GM13976 (cell line): ENCODE measurements around the gene HSFX3.

Experiments
- DNase-seq: peaks from one replicate; pipeline ENCODE4 v3.0.0; 2012; ENCODE audit warnings: low spot score
- CTCF ChIP-seq: IDR thresholded peaks from 2 replicates; pipeline ENCODE4 v1.5.1; 2012; ENCODE audit warnings: borderline replicate concordance, mild to moderate bottlenecking; ENCODE audit not compliant: insufficient read depth; ENCODE audit errors: extremely low read depth, missing control alignments, control extremely low read depth
- in situ Hi-C: fragments of 300-500 bp; cut with MboI; formaldehyde crosslinking; loops from one replicate; pipeline ENCODE4 v1.12.0; 2022; ENCODE audit warnings: low sequenced_read_pairs, mixed read lengths, inconsistent platforms; ENCODE audit not compliant: unreplicated experiment

The HSFX3 gene

DNA sequence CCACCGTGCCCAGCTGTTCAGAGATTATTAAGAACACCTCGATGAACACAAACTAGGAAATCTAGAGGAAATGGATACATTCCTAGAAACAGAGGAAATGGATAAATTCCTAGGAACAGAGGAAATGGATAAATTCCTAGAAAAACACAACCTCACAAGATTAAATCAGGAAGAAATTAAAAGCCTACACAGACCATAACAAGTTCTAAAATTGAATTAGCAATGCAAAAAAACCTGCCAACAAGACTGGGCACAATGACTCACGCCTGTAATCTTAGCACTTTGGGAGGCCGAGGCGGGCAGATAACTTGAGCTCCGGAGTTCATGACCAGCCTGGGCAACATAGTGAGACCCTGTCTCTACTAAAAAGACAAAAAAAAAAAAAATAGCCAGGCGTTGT is 31.5 kb downstream of the HSFX3 start:
- in situ Hi-C loops, result loop anchor here (25.0 kb wide), 1 partner anchor 119 kb away; the partner anchor contains the start of gene TMEM185A
- no peak for TF ChIP-seq CTCF
- DNase-seq, result no peak

- in situ Hi-C loops, result loop anchor here (25.0 kb wide), 1 partner anchor 120 kb away; the partner anchor contains the start of gene TMEM185A
- no peak for TF ChIP-seq CTCF
- no peak for DNase-seq
Measured at GRCh38 chrX:149517308-149517707, 32.4 kb downstream of the HSFX3 start.

- no peak for TF ChIP-seq CTCF
- DNase-seq, result no peak
- in situ Hi-C loops, result loop anchor here (25.0 kb wide), 1 partner anchor 121 kb away; the partner anchor contains the start of gene TMEM185A
Measured at GRCh38 chrX:149516604-149517003, 33.1 kb downstream of the HSFX3 start.

- no peak for TF ChIP-seq CTCF
- no peak for DNase-seq
- in situ Hi-C loops, result loop anchor here (25.0 kb wide), 1 partner anchor 121 kb away; the partner anchor contains the start of gene TMEM185A
Measured at GRCh38 chrX:149515954-149516602, 33.6 kb downstream of the HSFX3 start.

- DNase-seq, result no peak
- in situ Hi-C loops, result loop anchor here (25.0 kb wide), 1 partner anchor 123 kb away; the partner anchor contains the start of gene TMEM185A
- no peak for TF ChIP-seq CTCF
Measured at GRCh38 chrX:149513825-149514428, 35.8 kb downstream of the HSFX3 start.

DNA sequence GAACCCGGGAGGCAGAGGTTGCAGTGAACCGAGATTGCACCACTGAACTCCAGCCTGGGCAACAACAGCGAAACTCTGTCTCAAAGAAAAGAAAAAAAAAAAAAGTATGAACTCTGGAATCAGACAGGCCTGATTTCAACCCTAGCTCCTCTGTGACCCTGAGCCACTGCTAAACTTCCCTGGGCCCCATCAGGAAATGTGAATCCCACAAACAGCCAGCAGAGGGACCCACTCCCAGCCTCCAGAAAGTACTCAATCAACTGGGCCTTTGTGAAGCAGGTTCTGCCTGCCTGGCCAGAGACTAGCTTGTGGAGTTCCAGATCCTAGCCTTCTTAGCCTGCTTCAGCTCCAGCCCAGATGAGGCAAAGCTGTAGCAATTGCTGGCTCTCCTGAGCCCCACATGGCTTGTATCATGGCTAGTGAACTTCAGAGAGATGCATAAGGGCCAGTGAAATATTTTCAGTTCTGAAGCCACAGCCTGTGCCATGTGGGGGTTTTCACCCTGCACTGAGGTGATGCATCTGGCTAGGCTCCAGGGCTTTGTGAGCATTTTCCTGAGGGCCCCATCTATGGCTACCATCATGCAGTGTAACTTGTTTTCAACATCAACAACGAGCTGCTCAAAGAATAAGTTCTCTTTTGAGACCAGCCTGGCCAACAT is 37.4 kb downstream of the HSFX3 start:
- peak; percentile 32 for DNase-seq
- in situ Hi-C loops, result loop anchor here (25.0 kb wide), 1 partner anchor 125 kb away; the partner anchor contains the start of gene TMEM185A
- peak; percentile 54 for TF ChIP-seq CTCF
